H4 (cell line): Measurements from ENCODE around the gene ARAP2. TPM values are rescaled to one million over a fixed set of nuclear protein-coding genes. Genes with fewer than 3 reads are reported as not detected.
A peak's percentile ranks its signal among the peaks of the same experiment; 100 is the strongest.

Experiments used
- DNase-seq: peaks from one replicate; pipeline ENCODE4 v3.0.0-alpha.2; 2015; ENCODE audit warnings: low spot score
- total RNA-seq: library from RNA; depleted of rRNA; stranded (reverse); fragments of >200 nt; shearing (Covaris generic); gene quantifications from 2 replicates; pipeline ENCODE4 v1.2.3, GENCODE V29; 2014

Gene ARAP2
- total RNA-seq, 1 experiment from 2014 or later = 18.8 TPM

DNA sequence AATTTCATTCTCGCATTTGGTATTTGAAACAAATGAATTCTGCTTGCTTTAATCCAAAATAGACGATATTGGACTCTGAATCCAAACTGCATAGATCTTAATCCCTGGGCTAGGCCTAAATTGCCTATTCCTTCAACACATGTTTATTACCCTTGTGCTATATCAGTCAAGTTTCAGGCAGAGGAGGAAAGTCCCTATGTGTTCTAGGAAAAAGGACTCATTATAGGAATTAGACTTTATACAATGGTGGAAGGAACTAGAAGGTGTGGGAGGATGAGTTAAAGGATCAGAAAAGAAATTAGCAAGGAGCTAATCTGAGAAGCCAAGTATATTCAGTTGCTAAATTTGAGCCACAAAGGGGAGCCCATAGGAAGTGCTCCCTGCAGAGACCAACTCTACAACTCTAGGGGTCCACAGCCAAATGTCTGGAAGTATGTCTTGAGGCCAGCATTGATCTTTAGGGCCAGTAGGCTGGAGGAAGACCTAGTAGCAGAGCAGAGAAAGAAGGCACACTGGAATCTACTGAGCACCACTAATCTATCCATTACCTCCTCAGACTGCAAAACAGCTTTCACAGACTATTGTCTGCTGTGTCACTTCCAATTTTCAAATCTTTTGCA, 20.0 kb upstream of the ARAP2 start:
- no peak for DNase-seq

DNA sequence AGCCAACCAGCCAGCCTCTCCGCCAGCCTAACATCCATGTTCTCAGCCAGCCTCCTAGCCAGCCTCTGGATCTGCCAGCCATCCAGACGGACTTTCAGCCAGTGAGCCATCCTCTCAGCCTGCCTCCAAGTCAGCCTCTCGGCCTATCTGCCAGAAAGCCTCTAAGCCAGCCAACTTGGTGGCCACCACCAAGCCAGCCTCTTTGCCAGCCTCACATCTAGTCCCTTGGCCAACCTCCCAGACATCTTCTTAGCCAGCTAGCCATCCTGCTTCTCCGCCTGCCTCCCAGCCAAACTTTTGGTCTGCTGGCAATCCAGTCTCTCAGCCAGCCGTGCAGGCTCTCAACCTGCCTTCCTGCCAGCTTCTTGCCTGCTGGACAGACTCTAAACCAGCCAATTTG, 16.4 kb upstream of the ARAP2 start:
- DNase-seq = no peak

DNA sequence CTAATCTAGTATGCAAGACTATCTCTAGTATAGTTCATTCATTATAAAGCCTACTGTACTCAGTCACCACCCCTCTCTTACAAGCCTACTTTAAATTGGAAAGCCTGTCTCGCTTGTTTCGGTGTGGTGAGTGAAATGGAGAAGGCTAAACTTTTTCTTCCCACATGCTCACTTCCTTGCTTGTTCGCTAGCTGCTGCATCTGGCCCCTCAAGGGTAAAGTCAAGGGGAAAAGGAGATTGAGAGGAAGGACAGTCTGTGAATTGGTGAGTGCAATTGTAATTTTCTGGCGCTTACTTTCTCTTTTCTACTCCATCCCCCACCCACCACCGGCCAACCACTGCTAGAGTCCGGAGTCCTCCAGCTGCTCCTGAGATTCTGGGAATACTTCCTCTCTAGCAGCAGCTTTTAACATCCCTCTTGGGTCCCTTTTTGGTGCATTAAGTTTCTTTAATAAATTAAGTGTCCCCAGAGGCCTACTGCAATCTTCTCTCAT, 12.1 kb upstream of the ARAP2 start:
- no peak for DNase-seq

DNA sequence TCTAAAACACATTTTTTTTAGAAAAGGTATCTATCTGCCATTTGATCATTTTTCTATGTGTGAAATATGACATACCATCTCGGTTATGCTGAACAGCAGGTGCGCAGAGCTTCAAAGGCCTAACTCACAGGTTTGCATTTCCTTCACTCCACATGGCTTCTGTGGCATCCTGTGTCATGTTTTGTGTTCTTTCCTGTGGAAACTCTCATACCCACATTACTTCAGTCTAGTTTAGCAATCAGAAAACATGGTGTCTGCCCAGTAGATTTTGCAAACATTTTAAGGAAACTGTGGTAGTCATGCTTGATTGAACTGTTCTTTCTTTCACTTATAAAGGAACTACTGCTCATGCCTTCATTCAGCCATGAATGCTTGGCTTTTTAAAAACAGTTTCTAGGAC, 11.3 kb upstream of the ARAP2 start:
- no peak for DNase-seq

DNA sequence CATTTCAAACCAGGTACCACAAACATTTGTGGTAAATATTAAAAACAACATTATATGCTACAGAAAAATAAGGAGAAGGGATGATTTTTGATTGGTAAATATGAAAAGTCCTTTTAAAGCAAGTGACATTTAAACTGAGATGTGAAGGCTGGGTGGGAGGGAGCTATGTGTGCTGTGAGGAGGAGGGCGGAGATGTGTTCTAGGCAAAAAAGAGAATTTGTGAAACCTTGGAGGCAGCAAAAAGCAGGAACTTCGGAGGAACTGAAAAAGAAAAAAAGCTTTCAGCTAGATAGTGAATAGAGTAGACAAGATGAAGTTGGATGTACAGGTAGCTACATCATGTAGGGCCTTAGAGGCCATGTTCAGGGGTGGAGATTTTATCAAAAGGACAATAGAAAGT, 10.1 kb upstream of the ARAP2 start:
- DNase-seq = no peak

DNA sequence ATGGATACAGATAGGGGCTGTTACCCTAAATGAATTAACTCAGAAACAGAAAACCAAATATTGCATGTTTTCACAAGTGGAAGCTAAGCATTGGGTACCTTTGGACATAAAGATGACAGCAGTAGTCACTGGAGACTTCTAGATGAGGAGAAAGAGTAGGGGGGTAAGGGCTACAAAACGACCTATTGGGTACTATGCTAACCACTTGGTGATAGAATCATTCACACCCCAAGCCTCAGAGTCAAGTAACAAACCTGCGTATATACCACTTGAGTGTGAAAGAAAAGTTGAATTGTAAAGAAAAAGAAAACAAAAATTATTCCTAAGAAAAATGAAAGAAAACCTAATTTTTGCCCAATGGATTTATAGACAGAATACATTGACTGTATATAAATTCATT, 7.7 kb upstream of the ARAP2 start:
- DNase-seq = no peak

DNA sequence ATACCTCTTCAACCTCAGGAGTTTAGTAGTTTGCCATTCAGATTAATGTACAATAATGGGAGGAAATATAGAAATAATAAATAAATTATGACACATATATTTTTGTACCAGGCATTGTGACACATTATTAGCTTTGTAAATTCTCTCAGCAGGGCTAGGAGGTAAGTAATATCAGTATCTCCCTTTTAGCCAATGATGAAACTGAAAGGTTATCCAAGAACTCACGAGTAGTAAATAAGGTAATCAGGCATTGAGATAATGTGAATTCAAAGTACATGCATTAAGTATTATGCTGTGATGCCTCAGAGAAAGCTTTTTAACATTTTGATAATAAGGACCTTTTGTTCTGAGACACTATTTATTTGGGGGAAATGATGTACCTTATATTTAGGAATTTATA, 5.3 kb upstream of the ARAP2 start:
- no peak for DNase-seq

DNA sequence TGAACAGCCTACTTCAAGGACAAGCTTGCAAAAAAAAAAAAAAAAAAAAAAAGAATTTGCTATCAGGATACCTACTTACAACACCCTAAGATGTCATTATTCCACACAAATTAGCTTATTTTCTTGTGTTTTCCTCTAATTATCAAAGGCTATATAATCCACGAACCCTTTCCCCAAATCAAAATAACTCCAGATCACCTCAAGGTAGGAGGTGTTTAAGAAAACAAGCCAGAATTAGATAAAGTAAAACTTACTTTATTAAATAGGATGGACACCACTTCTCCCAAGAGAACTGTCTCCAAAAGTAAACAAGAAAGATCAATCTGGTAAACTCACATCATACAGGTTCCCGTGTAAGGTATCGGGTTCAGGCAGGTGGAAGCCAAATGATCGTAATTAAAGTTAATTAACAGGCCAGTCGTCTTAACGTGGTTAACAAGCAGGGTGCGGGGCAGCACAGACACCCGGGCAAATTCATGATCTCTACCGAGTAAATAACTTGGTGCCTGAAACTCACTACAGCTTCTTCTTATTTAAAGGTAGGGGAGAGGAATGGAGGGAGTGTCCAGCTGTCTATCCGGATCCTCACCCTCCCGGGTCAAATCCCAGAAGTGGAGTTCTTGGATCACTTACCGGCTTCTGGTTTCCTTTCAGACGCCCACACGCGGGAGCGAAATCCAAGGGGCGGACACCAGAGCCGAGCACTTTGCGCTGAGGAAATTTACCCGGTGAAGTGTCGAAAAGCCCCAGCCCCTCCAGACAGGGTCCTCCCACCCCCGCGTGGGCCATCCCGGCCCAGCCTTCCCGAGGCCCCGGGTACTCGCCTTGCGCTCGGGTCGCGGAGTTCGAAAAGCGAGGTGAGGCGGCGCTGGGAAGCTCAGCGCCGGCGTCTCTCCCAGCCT, 708 bp downstream of the ARAP2 start:
- peak; percentile 25 for DNase-seq

DNA sequence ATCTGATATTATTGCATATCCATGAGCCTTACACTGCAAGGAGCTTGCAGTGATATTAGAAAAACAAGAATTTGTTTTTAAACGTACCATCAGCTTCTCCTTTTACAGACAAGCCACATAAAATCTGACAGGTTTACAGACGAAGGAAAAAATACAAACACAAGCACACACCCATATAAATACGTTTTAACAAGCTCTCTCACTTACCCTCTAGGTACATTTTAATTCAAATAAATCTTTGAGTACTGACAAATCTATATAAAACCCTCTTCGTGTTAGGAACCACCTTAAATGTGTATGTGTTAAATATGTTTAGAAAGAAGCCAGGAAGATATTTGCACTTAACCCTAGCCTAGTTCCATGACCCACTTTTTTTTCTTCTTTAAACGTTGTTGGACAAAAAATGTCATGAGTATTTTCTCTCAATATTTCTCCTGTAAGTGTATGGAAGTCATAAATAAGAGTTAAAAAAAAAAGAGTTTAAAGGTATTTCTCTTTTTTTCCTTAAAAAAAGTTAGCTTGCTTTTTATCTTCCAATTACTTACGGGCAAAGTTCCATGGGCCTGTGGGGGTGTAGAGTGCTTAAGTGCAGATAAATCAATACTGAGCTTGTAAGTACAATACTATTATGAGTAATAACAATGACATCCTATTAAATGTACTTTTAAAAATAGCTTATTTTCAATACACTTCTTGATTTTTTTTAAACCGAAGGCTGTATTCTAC, 1.5 kb downstream of the ARAP2 start:
- DNase-seq = no peak

DNA sequence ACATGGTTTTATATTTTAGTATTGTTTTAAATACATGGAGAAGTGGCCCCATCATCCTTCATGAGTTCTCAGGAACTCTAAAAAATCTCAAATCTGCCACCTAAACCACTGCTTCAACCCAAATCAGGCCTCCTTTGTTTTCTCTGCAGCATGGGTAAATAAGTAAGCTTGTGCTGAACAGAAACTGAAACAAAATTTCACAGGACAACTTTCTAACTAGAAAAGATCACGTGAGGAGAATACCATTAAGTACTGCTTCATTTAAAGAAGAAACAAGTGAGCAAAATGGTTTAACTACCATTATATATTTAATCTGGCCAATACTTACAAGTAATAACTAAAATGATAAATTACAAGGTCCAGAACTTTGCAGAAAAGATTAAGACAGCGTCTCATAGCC, 2.5 kb downstream of the ARAP2 start:
- peak; percentile 73 for DNase-seq

DNA sequence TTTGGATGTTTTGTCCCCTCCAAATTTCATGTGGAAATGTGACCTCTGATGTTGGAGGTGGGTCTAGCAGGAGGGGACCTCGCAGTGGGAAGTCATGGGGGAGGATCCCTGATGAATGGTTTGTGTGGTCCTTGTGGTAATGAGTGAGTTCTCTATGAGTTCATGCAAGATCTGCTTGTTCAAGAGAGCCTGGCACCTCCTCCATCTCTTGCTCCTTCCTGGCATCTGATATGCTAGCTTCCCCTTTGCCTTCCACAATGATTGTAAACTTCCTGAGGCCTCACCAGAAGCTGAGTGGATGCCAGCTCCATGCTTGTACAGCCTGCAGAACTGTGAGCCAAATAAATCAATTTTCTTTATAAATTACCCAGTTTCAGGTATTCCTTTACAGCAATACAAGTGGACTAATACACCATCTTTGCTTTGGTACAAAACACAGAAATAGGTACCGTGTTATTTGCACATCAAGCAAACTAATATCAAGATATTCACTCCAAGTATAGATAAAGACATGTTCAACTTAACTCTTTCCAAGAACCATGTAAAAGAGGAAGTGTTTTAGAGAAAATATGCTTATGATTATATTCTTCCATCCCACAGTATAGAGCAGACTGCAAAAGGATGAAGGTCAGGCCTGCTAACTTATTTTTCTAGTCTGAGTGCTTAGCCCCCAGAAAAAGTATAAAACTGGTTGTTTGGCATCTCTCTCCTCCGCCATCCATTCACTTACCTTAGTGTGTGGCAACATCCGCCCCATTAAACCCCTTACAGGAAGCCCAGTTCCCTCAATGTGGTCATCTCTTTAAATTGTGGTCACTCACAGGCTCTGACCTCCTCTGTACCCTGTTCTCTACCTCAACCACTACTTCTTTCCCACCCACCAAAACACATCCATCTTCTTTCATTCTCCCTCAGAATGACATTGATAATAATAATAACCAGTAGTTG, 6.7 kb downstream of the ARAP2 start:
- DNase-seq = no peak

DNA sequence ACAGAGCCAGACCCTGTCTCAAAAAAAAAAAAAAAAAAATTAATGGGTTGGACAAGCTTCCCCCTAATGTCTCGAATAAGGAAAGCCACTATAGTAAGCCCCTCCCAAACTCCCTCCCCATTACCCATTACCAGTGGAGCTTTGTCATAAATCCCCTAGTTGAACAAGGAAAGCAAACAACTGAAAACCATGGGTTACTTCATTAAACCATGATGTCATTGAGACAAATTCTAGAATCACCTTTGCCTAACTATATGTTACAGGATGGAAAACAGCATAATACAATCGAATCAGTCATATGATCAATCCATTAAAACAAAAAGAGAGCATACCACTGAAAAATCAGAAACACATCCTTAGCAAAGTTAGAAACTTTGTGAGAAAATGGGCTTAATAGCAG, 8.2 kb downstream of the ARAP2 start:
- no peak for DNase-seq

DNA sequence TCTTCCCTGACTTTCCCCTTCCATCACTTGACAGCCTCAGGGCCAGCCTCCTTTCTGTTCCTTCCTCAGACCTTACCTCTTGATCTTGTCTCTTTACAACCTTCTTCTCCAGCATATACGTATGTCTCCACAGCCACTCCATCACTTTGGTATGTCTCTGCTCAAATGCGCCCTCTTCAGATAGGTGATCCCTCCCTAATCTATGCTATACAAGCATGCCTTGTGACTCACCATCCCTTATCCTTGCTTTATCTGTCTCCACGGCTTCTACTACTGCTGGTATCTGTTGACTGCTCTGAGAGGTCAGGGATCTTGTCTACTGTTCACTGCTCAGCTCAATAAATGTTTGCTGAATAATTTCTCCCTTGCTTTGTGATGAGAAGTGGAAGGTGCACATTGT, 9.0 kb downstream of the ARAP2 start:
- DNase-seq = peak; percentile 16

DNA sequence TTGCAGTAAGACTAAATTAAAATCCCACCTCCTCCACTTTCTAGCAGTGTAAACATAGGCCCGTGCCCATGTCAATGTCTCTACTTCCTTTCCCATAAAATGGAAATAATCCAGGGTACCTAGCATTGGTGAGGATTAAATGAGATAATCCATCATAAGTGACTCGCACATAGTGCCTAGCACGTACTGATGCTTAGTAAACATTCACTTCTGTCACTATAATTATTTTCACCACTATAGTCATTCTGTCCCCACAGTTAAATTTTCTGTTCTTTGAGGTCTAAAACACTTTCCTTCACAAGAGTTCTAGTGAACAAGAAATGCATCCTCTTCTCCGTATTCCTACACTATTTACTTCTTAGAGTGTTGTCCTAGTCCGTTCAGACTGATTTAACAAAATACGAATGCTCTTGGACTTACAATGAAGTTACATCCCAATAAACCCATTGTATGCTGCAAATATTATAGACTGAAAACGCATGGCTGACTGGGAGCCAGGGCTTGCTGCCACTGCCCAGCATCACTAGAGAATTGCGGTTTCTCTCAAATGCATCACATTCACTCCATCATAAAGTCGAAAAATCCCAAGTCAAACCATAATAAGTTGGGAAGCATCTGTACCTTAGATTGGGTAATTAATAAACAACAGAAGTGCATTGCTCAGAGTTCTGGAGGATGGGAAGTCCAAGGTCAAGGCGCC, 10.6 kb downstream of the ARAP2 start:
- DNase-seq = no peak

DNA sequence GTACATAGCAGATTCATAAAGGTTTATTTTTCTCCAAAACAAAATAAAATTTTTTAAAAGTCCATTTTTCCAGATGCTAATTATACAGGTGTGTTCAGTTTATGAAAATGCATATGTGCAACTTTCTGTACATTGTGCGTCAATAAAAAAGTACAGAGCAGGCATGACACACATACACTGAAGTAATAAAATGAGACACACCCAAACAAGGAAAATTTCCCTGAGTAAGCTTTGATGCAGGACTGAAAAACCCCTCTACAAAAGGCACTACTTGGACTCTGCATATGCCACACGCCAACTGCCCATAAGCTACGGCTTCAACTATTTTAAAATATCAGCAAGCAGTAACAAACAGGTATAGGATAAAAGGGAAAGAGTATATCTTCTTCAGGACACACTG, 13.8 kb downstream of the ARAP2 start:
- DNase-seq = no peak

DNA sequence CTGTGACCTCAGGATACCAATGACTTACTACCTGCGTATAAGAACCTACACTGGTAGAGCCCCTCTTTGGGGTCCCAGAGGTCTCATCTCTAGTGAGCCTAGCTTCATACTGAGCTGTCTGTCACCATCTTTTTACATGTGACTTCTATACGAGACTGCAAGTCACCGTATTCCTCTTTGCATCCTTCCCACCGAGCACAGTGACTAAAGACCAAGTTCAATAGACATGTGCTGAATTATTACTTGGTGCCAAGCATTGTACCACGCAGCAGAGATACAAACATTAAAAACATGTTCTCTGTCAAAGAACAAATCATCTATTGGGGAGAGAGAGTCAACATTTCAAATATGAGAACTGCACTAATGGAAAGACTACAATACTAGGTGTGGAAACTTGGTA, 16.4 kb downstream of the ARAP2 start:
- no peak for DNase-seq

DNA sequence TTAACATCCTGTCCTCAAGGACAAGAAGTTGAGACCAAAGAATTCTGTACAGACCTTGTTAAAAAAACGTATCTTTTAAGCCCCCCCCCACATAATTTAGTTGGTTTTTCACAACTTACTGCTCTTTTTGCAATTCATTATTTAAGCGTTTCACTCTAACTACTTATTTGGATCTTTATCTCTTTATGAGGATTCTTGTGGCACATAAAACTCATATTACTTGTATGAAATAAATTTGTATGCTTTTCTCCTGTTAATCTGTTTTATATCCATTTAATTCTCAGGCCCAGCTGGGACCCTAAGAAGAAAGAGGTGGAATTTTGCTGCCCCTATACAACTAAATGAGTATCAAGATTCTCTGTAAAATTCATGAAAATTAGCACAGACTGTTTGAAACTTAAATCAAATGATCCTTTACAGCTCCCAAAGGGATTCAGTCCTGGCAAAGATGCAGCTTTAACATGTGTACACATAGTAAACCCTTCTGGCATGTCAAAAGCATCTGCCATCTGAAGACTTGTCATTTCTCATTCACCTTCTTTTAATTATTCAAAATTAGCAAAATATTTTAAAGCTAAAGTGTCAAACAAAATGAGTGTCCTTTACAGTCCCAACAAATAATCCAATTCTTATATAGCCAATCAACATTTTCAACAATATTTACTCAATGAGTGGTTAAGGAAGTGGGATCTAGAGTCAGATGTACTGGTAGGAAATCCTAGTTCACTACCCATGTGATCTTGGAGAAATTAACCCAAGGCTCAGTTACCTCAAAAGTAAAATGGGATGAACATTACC, 17.7 kb downstream of the ARAP2 start:
- DNase-seq = no peak

DNA sequence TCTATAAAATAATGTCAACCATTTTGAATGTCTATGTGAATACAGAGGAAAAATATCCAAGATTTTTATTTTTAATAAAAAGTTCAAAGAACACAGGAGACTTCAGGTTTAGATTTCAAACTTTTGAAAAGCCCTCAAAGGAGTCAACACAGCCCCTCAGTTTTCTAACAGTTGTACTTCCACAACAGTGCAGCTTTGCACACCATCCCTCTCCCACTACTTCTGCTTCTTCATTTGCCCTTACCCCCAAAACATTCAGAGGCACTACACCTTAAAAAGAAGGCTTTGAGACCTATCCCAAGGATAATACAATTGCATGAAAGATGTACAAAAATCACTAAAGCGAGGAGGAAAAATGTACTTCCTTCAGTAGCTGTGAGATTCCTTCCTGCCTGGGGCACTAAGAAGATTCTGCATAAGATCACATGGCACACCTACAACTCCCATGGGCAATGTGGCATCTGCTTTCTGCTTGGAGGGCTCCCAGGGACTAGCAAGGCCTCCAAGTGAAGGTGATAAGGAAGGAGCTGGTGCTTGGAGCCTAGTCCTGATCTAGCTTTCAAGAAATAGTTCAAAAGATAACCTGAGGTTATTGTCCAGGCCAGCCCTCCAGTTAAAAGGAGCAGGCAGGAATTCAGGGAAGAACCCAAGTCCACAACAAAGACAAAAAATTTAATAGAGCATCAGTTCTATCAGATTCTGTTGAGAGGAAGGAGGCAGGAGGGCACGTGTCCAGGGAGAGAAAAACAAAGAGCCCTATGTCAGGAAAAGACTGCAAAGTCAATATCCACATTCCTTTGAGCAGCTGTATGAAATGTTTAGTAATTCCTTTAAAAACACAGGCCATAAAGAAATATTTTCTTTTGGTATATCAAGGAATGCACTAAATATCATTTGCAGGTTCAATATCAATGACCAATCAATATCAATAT, 19.1 kb downstream of the ARAP2 start:
- no peak for DNase-seq

DNA sequence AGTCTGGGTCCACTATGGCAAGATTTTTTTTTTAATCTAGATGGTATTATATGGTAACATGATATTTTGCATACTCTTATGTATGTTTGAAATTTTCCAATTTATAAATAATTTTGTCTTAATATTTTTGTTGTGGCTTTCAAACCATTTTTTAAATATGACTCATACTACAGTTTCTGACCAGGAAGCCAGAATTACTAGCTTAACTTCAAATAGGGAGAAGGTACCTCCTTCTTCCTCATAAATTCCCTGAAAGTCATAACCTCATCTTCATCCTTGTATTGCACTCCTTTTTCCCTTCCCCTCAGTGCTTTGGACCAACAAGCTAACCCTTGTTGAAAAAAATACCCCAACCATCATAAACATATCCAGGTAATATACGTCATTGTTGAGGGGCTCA, 21.6 kb downstream of the ARAP2 start:
- DNase-seq = no peak
